IPS-18c (cell line): Measurements from ENCODE around the gene PSMD11.

ENCODE experiments used
- H3K4me3 ChIP-seq: 2 replicates; pipeline ENCODE4 v1.7.0; 2013; ENCODE audit warnings: low read depth, mild to moderate bottlenecking, low read length, moderate library complexity; ENCODE audit not compliant: insufficient read depth
- H3K9me3 ChIP-seq: one replicate; pipeline ENCODE4 v1.6.1; 2013; ENCODE audit warnings: mild to moderate bottlenecking, low read length, moderate library complexity; ENCODE audit not compliant: control insufficient read depth, insufficient read depth

The PSMD11 gene

DNA sequence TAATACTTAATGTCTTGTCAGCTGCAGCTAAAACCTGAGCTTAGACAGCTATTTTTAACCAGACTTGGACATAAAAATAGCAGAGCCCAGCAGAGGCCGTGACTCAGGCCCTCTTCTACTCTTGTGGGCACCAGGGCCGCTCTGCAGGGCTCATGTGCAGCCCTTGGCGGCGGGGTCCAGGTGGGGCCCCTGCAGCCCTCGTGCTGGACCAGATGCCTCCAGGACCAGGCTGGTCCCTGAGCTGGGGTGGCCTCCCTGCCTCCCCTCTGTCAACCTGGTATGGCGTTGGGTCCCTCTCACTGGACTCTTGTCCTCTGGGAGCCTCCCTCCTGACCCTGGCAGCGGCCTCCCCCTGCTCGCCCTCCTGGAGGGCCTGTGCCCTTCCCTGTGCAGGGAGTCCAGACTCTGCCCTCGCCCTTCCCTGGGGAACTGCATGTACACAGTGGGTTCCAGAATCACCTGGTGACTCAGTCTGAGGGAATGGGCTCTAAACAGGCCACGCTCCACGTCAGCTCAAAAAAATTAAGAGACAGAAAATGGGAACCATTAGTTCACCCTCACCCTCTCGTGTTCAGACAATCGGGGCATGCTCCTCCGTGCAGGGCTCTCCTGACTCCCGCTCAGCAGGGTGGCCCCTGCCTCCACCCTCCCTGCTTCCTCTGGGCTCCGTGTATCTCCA is 52.2 kb downstream of the PSMD11 start:
- Histone ChIP-seq H3K4me3 (no peak overlapping the region), H3K9me3 (no peaks in the 10 kb centered on the region)

- Histone ChIP-seq H3K4me3 (no peak overlapping the region), H3K9me3 (no peaks in the 10 kb centered on the region)
These were observed 53.3 kb downstream of the PSMD11 start for GRCh38 chr17:32497431-32498205.

GRCh38 chr17:32498391-32498790 is 54.1 kb downstream of the PSMD11 start:
- Histone ChIP-seq H3K9me3 (no peaks in the 10 kb centered on the region), H3K4me3 (no peak overlapping the region)

GRCh38 chr17:32502013-32502412 is 57.7 kb downstream of the PSMD11 start:
- no peaks in the 10 kb centered on the region for H3K9me3 ChIP-seq
- H3K4me3 ChIP-seq = no peak overlapping the region

DNA sequence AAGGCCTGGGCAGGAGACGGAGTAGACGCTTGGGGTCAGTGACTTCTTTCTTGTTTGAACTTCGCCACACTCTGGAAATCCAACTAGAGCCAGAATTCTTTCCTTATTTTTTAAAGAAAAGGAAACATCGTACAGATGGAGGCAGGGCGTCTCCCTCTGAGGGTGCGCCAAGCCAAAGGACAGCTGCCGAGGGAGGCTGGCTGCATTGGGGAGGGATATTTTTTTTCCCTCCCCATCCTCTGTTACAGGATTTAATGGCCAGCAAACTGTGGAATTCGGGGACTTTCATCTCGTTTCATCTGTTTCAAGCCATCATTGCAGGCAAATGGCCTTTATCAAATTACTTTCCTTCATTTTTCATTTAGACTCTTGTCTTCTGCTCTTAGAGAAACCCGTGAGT is 58.4 kb downstream of the PSMD11 start:
- Histone ChIP-seq H3K9me3 (no peaks in the 10 kb centered on the region), H3K4me3 (no peak overlapping the region)

DNA sequence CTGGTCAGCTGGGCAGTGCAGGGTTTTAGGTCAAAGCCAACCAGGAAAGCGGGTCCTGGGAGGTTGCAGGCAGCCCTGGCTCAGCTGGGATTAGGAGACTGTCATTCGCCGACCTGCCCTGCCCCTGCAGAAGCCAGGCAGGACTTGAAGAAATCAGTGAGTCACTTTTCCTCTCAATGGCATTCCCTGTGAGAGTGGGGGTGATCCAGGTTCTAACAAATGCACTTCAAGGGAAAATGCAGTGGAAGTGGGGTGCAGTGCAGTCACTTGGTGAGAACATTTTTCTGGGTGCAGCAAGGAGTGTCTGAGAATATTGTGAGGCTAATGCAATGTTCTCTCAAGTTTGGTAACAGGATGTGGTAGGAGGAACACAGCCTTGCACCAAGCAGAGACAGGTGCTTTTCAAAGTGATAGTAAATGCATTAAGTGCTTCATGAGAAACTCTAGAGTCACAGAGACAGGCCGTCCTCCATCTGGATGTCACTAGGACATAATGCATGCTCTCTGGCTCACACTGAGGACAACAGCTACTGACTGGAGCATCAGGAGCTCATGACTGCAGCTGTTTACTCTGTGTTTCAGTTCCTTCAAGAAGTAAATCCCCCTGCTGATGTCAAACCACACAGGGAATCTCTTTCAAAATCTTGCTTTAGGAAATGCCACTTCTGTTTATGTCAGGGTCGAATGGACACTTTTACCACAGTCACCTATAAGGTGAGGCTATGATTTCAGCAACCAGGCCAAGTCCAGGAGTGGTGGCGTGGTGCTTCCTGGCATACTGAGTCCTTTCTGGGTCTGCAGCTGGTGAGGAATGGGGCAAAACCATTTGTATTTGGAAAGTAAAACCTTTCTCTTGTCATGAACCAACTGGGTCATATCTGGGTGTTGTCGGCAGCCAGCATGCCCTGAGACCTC is 59.2 kb downstream of the PSMD11 start:
- no peak overlapping the region for H3K4me3 ChIP-seq
- H3K9me3 ChIP-seq = no peaks in the 10 kb centered on the region

GRCh38 chr17:32504166-32504990 is 60.1 kb downstream of the PSMD11 start:
- H3K9me3 ChIP-seq = no peaks in the 10 kb centered on the region
- no peak overlapping the region for H3K4me3 ChIP-seq

GRCh38 chr17:32508926-32509325 is 64.6 kb downstream of the PSMD11 start:
- Histone ChIP-seq H3K4me3 (no peak overlapping the region), H3K9me3 (no peaks in the 10 kb centered on the region)

DNA sequence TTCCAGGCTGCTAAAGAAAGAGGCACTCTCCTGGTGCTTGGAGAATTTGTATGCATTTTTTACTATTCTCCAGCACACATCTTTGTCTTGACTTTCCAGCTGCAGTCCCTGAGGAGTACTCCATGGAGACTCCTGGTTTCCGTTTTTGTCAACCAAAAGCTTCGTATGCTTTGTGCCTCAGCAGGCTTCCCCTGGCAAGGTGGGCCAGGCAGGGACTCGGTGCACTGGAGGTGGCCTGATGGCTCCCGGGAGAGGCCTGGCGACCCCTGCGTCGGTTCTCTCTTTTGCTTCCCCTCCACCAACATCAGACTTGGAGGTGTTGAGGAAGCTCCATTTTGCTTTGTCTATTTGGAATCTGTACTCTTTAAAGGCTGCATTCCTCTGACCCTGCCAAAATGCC is 66.2 kb downstream of the PSMD11 start:
- Histone ChIP-seq H3K4me3 (no peak overlapping the region), H3K9me3 (no peaks in the 10 kb centered on the region)

- H3K9me3 ChIP-seq = no peaks in the 10 kb centered on the region
- H3K4me3 ChIP-seq = no peak overlapping the region
These were observed 68.0 kb downstream of the PSMD11 start for GRCh38 chr17:32512328-32512727.

- Histone ChIP-seq H3K9me3 (no peaks in the 10 kb centered on the region), H3K4me3 (no peak overlapping the region)
These were observed 69.3 kb downstream of the PSMD11 start for GRCh38 chr17:32513579-32513978.

GRCh38 chr17:32514606-32515005 is 70.3 kb downstream of the PSMD11 start:
- Histone ChIP-seq H3K4me3 (no peak overlapping the region), H3K9me3 (no peaks in the 10 kb centered on the region)

- Histone ChIP-seq H3K9me3 (no peaks in the 10 kb centered on the region), H3K4me3 (no peak overlapping the region)
These were observed 71.5 kb downstream of the PSMD11 start for GRCh38 chr17:32515677-32516383.

DNA sequence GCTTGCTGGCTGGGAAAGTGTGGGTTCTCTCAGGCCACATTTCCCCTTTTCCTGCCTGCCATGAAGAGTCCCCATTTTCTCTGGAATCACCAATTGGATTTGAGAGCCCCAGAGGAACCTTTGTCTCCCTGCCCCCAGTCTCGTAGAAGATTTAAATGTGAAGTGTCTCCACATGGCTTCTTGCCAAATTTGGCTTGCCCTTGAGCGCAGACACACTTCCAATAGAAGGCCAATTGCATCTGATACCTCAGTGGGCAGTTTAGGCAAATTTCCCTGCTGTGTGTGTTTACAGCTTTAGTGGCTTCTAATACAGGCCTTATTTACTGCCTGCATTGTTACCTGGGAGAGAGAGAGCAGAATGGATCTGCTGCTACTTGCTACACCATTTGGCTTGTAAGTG is 72.1 kb downstream of the PSMD11 start:
- H3K4me3 ChIP-seq = no peak overlapping the region
- no peaks in the 10 kb centered on the region for H3K9me3 ChIP-seq

DNA sequence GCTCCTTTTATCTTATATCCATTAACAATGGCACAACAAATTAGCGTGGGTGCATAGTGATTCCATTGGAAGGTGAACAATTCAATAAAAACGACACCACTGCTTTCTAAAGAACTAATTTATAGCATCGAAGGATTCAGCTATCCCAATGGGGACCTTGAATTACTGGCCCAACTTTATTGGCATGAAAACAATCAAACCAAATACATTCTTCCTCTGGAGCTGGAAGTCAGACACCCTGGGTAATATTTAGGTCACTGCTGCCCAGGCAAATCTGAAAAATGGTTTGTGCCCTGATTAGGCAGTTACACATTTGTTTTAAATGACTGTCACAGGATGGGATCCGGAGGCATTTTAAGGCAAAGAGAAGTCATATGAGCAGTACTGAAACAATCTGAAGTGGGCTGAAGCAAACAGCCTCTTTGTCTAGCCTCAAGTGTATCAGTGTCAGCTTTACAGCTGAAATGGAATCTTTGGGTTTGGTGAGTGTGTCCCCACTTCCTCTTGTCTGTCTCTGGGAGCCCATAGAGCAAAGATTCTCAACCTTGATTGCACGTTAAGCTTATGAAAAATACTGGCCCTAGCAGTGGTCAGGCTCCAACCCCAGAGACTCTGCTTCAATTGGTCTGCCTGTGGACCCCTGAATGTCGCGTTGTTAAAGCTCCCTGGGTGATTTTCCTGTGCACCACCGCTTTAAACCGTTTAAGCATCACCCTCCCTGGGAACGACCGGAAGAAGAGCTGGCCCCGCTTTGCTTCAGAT is 72.8 kb downstream of the PSMD11 start:
- Histone ChIP-seq H3K4me3 (no peak overlapping the region), H3K9me3 (no peaks in the 10 kb centered on the region)

- Histone ChIP-seq H3K9me3 (no peaks in the 10 kb centered on the region), H3K4me3 (no peak overlapping the region)
These were observed 73.7 kb downstream of the PSMD11 start for GRCh38 chr17:32517982-32518381.
